ENCODE results near the gene CTSA. TPM values are rescaled to one million over a fixed set of nuclear protein-coding genes. Genes with fewer than 3 reads are reported as not detected.
A peak's percentile ranks its signal among the peaks of the same experiment; 100 is the strongest.

Gene CTSA
- total and polyA plus RNA-seq, 2 of the 4 experiments (the other 2 are of a cell fraction): 19.0 to 312 TPM

DNA sequence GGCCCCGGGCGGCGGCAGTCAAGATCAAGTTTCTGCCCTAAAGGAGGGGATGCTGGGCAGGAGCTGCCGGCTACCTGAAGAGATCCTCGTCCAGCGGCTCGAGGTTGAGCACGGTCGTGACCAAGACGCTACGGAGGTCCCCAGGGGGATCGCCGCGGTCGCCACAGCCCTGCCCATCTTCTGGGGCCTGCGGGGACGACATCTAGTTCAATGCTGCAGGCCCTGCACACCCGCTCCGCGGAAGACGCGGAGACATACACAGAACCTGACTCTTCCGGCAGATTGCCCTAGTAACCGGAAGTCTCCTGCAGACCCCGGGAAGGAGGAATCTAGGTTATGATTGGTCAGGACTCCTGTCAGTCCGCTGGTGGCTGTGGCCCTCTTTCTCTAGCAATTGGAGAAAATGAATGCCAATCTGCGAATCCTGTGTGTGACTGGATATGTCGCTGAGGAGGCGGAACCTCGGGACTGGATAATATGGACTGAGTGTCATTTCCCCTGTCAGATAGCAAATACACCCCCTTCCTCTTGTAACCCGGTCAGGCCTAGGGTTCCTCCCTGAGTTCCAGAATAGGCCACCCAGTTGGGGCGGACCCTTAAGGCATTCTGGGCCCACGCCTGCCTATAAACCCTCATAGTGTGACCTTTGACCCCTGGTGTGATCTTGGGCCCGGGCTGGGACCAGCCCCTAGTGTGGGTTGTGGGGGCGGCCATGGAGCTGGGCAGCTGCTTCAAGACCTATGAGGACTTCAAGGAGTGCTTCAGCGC, 33.8 kb upstream of the CTSA start, which contains the start of the genes ACOT8 and ZSWIM3:
Gene ACOT8, minus strand, starts transcription at position 279 of the 768 bp plus-strand sequence. Its CDS starts 77 bp downstream, at position 202.
Gene ZSWIM3, plus strand, starts transcription at position 501 of the 768 bp plus-strand sequence. Its CDS starts 212 bp downstream, at position 713.
- H3K4me3 ChIP-seq (ENCODE audit: insufficient read depth, low read depth, low read length): peak within 1 kb of the TSS; percentile 77
- no peaks in the 10 kb centered on the region for H3K9me3 ChIP-seq (ENCODE audit: control insufficient read depth, insufficient read depth, low read length)
- dilution Hi-C loops (cut with HindIII; ENCODE audit: low sequenced_read_pairs, unreplicated experiment): no loop called here
- peak within 1 kb of the TSS; percentile 97 for H2AFZ ChIP-seq (replicated peaks; ENCODE audit: low read length, poor library complexity)
- DNase-seq: peak; percentile 100
- peaks cover 25 to 63% of the 10 kb centered on the region in 2 experiments for H3K79me1 ChIP-seq (ENCODE audit: low read depth in 1 of 2, low read length in 2 of 2)
- peak within 1 kb of the TSS; percentile 90 for H3K14ac ChIP-seq (replicated peaks; ENCODE audit: low read depth, low read length)
- intact Hi-C loops (cut with micrococcal nuclease): loop anchor here (2.0 kb wide), 1 partner anchor 78 kb away; the partner anchor contains the start of gene PCIF1
- peak; percentile 46; the same call in 1 of the 2 replicates for TF ChIP-seq BHLHE40 (IDR thresholded peaks at IDR 0.05; ENCODE audit: low read depth, low read length)
- TF ChIP-seq MAFK (IDR thresholded peaks at IDR 0.05; ENCODE audit: low read depth, low read length): peak; percentile 33; the same call in 1 of the 2 replicates
- no peak; the same call in 1 of the 2 replicates for TF ChIP-seq MAZ (IDR thresholded peaks at IDR 0.05; ENCODE audit: borderline replicate concordance, low read depth, low read length)
- TF ChIP-seq, protein P1, sequence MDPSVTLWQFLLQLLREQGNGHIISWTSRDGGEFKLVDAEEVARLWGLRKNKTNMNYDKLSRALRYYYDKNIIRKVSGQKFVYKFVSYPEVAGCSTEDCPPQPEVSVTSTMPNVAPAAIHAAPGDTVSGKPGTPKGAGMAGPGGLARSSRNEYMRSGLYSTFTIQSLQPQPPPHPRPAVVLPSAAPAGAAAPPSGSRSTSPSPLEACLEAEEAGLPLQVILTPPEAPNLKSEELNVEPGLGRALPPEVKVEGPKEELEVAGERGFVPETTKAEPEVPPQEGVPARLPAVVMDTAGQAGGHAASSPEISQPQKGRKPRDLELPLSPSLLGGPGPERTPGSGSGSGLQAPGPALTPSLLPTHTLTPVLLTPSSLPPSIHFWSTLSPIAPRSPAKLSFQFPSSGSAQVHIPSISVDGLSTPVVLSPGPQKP (IDR thresholded peaks at IDR 0.05; ENCODE audit: borderline replicate concordance, low read depth, low read length): no peak
- TF ChIP-seq NFE2L2 (IDR thresholded peaks at IDR 0.05; ENCODE audit: low read depth, low read length): no peak
- 0 out of 2 replicates have a peak, but pooled peaks have one; percentile 18 for TF ChIP-seq POLR2A (IDR thresholded peaks at IDR 0.05; ENCODE audit: low read depth, low read length)
- no peak for TF ChIP-seq SMC3 (IDR thresholded peaks at IDR 0.05; ENCODE audit: low read depth, low read length)
- no peak for TF ChIP-seq CHD1 (IDR thresholded peaks at IDR 0.05; ENCODE audit: low read depth, low read length)
- TF ChIP-seq RAD21 (IDR thresholded peaks at IDR 0.05; ENCODE audit: low read length): no peak
- TF ChIP-seq RCOR1 (IDR thresholded peaks at IDR 0.05; ENCODE audit: insufficient replicate concordance, low read length): no peak
- peak; percentile 74; the same call in 1 of the 2 replicates for TF ChIP-seq FOS (IDR thresholded peaks at IDR 0.05; ENCODE audit: low read depth, low read length)
- TF ChIP-seq MXI1 (IDR thresholded peaks at IDR 0.05; ENCODE audit: borderline replicate concordance, low read depth, low read length): 0 out of 2 replicates have a peak, but pooled peaks have one; percentile 17
- TF ChIP-seq, protein P2, sequence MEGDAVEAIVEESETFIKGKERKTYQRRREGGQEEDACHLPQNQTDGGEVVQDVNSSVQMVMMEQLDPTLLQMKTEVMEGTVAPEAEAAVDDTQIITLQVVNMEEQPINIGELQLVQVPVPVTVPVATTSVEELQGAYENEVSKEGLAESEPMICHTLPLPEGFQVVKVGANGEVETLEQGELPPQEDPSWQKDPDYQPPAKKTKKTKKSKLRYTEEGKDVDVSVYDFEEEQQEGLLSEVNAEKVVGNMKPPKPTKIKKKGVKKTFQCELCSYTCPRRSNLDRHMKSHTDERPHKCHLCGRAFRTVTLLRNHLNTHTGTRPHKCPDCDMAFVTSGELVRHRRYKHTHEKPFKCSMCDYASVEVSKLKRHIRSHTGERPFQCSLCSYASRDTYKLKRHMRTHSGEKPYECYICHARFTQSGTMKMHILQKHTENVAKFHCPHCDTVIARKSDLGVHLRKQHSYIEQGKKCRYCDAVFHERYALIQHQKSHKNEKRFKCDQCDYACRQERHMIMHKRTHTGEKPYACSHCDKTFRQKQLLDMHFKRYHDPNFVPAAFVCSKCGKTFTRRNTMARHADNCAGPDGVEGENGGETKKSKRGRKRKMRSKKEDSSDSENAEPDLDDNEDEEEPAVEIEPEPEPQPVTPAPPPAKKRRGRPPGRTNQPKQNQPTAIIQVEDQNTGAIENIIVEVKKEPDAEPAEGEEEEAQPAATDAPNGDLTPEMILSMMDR (conservative IDR thresholded peaks at IDR 0.05; ENCODE audit: low read depth, low read length): no peak
- H4K91ac ChIP-seq (ENCODE audit: insufficient read depth, low read depth, low read length): peak within 1 kb of the TSS; percentile 78
- ChIA-PET CTCF (no interaction called here), POLR2A (ENCODE audit: unreplicated experiment) (interaction anchor here (0.9 kb wide), 1 partner anchor 23 kb away, joined by 3 read pairs; no protein-coding TSS in a partner anchor)
- H4K8ac ChIP-seq (ENCODE audit: low read depth in 2 of 2, low read length in 2 of 2): peak within 1 kb of the TSS; percentile 82 to 95
- no peak within 1 kb of the TSS for H2BK20ac ChIP-seq (ENCODE audit: low read depth, low read length)
- peak within 1 kb of the TSS; percentile 25; the same call in 1 of the 2 replicates for H3K56ac ChIP-seq (ENCODE audit: extremely low read depth, insufficient read depth, low read length)
- H3K9me1 ChIP-seq (ENCODE audit: insufficient read depth, low read length): peaks cover 8% of the 10 kb centered on the region
- peak within 1 kb of the TSS; percentile 91 for H4K5ac ChIP-seq (ENCODE audit: low read depth, low read length)
- H3K27me3 ChIP-seq (ENCODE audit: control insufficient read depth, insufficient read depth, low read length): no peaks in the 10 kb centered on the region
- peak within 1 kb of the TSS; percentile 78 for H3K27ac ChIP-seq (ENCODE audit: insufficient read depth, low read length)
- peak within 1 kb of the TSS; percentile 74 for H2AK5ac ChIP-seq (ENCODE audit: low read depth, low read length)
- peak within 1 kb of the TSS; percentile 30; the same call in 1 of the 2 replicates for H2BK120ac ChIP-seq (ENCODE audit: low read depth, low read length)
- in situ Hi-C loops (cut with MboI; ENCODE audit: low sequenced_read_pairs): no loop called here
- peak within 1 kb of the TSS; percentile 81 for H3K23ac ChIP-seq (ENCODE audit: low read depth, low read length)
- peak; percentile 99 for ATAC-seq (ENCODE audit: low read depth)
- H3K9ac ChIP-seq (ENCODE audit: low read depth, low read length): peak within 1 kb of the TSS; percentile 80
- peaks cover 8% of the 10 kb centered on the region; the same call in 1 of the 2 replicates for H3K4me1 ChIP-seq (ENCODE audit: control insufficient read depth, insufficient read depth, low read length)
- peak within 1 kb of the TSS; percentile 6; the same call in 1 of the 2 replicates for H3K18ac ChIP-seq (ENCODE audit: low read depth, low read length)
- no peaks in the 10 kb centered on the region for H4K20me1 ChIP-seq (ENCODE audit: insufficient read depth, low read length)
- peak within 1 kb of the TSS; percentile 92 for H2AK9ac ChIP-seq (replicated peaks; ENCODE audit: low read depth, low read length, poor library complexity)
- no peak within 1 kb of the TSS for H2BK15ac ChIP-seq (ENCODE audit: low read depth, low read length)
- 2% methylated on average over 16 of the region's 36 CpGs; no CpG with 5 or more reads in 1 of the 2 experiments for WGBS, 2 experiments (ENCODE audit: extremely low coverage in 2 of 2, insufficient read length in 1 of 2)
- H2BK5ac ChIP-seq (ENCODE audit: low read depth, low read length, poor library complexity, severe bottlenecking): peak within 1 kb of the TSS; percentile 72
- BruUV-seq (replicated peaks): no TSS peak
- H3K4ac ChIP-seq (ENCODE audit: low read depth, low read length): peak within 1 kb of the TSS; percentile 94
- H3K4me2 ChIP-seq (ENCODE audit: low read depth, low read length): peak within 1 kb of the TSS; percentile 95
- H3K36me3 ChIP-seq (ENCODE audit: control insufficient read depth, insufficient read depth, low read length): peaks cover 6% of the 10 kb centered on the region; the same call in 1 of the 2 replicates
